Activated naive CD4-positive, alpha-beta T cell treated with anti-CD3 and anti-CD28 coated beads, Interleukin-2, amount 50 U/mL, for 24 hours (primary cell): ENCODE results near the gene HGFAC.
"Not testable (repeated sequence)": the region's sequence is repeated elsewhere in the genome, so short reads cannot be mapped to it uniquely, and the experiment has no call there.

Source experiments
- H3K27ac Mint-ChIP-seq: one replicate; pipeline ENCODE4 v1.8.0; 2021; ENCODE audit warnings: mild to moderate bottlenecking, mixed read lengths
- H3K27me3 Mint-ChIP-seq: one replicate; pipeline ENCODE4 v1.8.0; 2021; ENCODE audit warnings: mixed read lengths
- H3K36me3 Mint-ChIP-seq: one replicate; pipeline ENCODE4 v1.8.0; 2021; ENCODE audit warnings: mixed read lengths
- H3K4me1 Mint-ChIP-seq: one replicate; pipeline ENCODE4 v1.8.0; 2021; ENCODE audit warnings: mixed read lengths
- H3K4me3 Mint-ChIP-seq: one replicate; pipeline ENCODE4 v1.8.0; 2021; ENCODE audit warnings: mild to moderate bottlenecking, mixed read lengths
- H3K9me3 Mint-ChIP-seq: one replicate; pipeline ENCODE4 v1.8.0; 2021; ENCODE audit warnings: mixed read lengths

Gene HGFAC

DNA sequence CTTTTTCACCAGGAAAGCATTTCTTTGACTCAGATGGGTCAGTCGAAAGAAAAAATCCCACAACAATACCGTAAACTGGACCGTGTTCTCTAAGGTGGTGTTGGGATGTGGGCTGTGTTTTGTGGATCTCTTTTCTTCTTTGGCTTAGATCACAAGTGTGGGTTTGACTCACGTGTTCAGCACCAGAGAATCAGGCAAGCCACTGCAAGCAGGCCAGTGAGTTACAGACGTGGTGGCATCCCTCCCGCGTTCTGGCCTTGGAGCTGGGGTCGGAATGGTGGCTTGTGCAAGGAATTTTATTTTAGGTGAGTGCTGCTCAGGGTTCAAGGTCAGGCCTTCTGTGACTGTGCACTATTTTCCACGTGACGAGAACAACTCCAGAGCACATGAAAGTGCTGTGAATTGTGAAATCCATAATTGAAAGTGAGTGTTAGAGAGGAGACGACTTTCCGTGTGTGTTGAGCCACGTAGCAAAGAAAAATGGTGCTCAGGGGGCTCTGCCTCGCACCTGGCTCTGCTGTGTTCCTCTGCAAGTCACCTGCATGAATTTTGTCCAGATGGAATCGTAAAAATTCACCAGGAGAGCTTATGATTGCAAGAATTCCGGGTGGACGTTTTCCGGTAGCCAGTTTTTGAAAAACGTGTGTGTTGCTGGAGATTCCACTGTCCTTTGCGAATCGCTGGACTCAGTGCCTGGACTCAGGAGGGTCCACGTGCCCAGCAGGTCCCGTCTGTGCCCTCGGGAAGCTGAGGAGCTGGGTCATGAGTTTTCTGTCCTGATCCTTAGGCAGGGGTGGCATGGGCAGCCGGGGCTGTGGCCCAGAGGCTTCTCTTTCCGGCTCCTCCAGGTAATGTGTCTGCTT, 33.6 kb upstream of the HGFAC start:
- Mint-ChIP-seq H3K36me3 (peaks cover 3% of the 10 kb centered on the region), H3K27ac (no peak overlapping the region), H3K4me3 (no peak overlapping the region), H3K27me3 (no peaks in the 10 kb centered on the region), H3K4me1 (no peaks in the 10 kb centered on the region), H3K9me3 (no peaks in the 10 kb centered on the region)

DNA sequence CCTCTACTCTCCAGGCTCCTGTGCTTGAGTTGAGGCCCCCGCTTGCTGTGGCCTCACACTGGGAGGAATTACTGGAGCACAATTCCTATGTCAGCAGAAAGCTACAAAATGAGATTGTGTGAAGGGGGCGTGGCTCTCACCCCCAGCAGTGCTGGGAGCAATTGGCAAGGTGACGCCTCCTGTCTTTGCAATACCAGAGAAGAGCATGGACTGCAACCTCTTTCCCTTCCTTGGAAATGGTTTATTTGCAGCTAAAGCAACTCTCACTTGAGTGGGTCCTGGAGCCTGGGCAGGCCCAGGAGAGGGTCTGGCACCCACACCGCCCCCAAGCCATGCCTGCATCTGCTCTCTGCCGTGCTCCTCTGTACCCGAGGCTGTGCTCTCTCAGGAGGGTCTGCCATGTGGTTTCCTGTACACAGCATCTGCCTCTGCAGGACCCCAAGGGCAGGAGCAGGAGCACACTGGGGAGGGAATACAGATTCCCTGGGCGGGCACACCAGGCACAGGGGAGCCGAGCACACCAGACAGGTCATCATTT, 32.9 kb upstream of the HGFAC start:
- Mint-ChIP-seq H3K9me3 (no peaks in the 10 kb centered on the region), H3K36me3 (peaks cover 3% of the 10 kb centered on the region), H3K4me3 (no peak overlapping the region), H3K4me1 (no peaks in the 10 kb centered on the region), H3K27ac (no peak overlapping the region), H3K27me3 (no peaks in the 10 kb centered on the region)

DNA sequence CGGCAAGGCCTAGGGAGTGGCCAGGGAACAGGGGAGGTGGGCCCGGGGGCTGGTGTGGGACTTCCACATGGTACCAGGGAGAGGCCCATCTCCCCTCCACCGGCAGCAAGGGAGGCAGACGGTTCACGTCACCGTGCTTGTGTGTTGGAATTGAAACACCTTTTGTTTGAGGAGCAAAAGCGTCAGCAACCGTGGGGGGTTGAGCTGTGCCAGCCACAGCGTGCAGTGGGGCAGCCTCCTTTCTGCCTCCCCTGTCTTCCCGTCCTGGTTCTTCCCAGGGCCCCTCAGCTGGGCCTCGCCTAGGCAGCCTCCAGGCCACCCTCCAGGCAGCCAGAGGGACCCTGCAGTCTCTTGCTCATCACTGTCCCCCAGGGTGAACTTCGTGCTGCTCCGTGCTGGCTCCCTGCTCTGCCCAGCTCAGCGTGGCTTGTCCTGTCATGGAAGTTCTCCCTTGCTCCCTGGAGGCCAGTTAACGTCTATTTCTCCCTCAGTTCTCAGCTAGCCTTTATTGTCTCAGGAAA, 32.1 kb upstream of the HGFAC start:
- H3K4me3 Mint-ChIP-seq = no peak overlapping the region
- H3K27ac Mint-ChIP-seq = no peak overlapping the region
- no peaks in the 10 kb centered on the region for H3K36me3 Mint-ChIP-seq
- no peaks in the 10 kb centered on the region for H3K9me3 Mint-ChIP-seq
- H3K4me1 Mint-ChIP-seq = no peaks in the 10 kb centered on the region
- H3K27me3 Mint-ChIP-seq = no peaks in the 10 kb centered on the region

DNA sequence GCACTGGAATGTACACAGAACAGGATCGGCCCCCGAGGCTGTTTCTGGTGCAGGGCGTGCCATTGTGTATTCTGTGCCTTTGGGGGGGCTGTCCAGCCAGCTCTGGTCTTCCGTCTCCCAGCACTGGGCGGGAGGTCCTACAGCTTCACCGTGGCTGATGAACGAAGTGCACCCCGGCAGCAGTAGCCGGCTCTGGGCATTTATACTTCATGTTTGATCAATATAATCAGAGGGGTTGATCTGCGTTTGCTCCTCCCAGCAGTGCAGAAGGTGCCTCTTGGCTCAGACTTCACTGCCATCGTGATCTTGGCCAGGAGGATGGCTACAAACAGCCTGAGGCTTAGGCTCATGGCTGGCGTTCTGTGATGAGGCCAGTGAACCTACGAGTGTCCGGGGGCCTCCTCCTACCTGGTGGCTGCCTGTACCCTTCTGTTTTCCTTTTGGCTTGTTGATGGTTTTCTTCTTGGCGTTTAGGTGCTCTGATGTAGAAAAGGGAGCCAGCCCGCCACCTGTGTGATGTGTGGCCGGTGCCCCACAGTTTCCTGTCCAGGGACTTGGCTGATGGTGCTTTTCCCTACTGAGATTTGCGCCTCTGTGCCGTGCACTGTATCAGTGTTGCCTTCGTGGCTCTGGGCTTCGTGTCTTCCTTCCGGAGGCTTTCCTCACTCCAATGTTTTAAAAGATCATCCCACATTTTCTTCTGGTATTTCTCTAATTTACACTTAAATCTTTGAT, 31.2 kb upstream of the HGFAC start:
- H3K4me1 Mint-ChIP-seq = no peaks in the 10 kb centered on the region
- no peak overlapping the region for H3K4me3 Mint-ChIP-seq
- H3K27ac Mint-ChIP-seq = no peak overlapping the region
- no peaks in the 10 kb centered on the region for H3K36me3 Mint-ChIP-seq
- no peaks in the 10 kb centered on the region for H3K27me3 Mint-ChIP-seq
- no peaks in the 10 kb centered on the region for H3K9me3 Mint-ChIP-seq

DNA sequence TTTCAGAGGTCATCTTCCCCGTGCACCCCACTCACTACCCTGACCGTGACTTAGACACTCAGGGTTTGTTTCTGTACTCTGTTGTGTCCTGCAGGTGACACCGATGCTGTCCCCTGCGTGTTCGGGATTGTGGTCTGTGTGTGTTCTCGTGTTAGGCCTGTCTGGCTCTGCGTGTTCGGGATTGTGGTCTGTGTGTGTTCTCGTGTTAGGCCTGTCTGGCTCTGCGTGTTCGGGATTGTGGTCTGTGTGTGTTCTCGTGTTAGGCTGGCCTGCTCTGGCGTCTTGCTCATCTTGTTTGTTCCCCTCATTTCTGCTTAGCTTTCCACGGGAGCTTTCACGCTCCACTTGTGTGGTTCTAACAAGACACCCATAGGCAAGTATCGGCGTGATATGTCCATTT, 30.6 kb upstream of the HGFAC start:
- H3K9me3 Mint-ChIP-seq, H3K4me1 Mint-ChIP-seq, H3K36me3 Mint-ChIP-seq, H3K27ac Mint-ChIP-seq, H3K27me3 Mint-ChIP-seq, H3K4me3 Mint-ChIP-seq: not testable (repeated sequence)

DNA sequence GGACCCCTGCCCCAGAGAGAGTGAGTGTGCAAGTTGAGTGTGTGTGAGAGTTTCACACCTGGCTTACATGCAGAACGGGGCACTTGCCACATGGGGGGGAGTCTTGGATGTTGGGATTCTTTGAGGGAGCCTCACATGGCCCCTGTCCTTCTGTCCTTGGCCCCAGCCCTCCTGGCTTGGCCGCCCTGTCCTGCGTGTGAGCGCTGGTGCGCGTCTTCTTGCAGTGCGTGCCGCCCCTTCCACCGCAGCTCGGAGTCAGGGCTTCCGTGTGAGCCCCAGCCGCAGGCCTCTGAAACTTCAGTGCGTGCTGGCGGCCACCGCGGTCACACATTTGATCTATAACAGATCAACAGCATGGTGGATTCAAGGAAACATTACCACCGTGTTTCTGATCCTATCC, 30.1 kb upstream of the HGFAC start:
- no peaks in the 10 kb centered on the region for H3K36me3 Mint-ChIP-seq
- H3K4me1 Mint-ChIP-seq = no peaks in the 10 kb centered on the region
- H3K4me3 Mint-ChIP-seq = no peak overlapping the region
- no peaks in the 10 kb centered on the region for H3K9me3 Mint-ChIP-seq
- no peak overlapping the region for H3K27ac Mint-ChIP-seq
- H3K27me3 Mint-ChIP-seq = no peaks in the 10 kb centered on the region

DNA sequence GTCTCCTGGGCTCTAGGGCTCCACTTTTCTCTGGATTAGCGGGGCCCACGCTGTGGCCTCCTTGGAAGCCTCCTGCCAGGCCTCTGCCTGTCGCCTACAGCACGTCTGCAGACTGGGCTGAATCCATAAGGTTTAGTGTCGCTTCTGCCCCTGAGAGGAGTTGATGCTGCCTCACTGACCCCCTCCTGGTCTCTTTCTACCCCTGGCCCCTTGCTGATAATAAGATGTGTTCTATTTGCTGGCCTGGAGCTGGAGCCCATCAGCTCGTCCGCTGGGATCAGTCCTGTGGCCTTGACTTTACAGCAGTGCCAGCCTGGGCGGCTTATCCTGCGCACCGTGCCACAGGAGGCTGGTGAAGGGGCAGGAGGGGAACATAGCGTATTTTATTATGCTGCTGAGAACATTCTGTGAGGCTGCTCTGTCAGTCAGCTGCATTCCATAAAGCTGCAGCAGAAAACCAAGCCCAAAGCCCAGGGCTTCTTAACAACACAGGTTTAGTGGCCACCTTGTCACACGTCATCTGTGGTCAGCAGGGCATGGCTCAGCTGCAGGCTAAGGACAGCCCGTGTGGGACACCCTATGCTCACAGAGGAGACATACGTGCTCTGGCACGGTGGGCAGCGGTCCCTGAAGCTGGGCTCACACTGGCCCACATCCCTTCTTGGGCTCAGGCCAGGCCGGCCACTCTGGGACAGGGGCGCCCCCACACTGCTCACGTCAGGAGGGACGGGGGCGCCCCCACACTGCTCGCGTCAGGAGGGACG, 29.3 kb upstream of the HGFAC start:
- Mint-ChIP-seq H3K27me3 (no peaks in the 10 kb centered on the region), H3K4me3 (no peak overlapping the region), H3K9me3 (no peaks in the 10 kb centered on the region), H3K4me1 (no peaks in the 10 kb centered on the region), H3K27ac (no peak overlapping the region), H3K36me3 (no peaks in the 10 kb centered on the region)

DNA sequence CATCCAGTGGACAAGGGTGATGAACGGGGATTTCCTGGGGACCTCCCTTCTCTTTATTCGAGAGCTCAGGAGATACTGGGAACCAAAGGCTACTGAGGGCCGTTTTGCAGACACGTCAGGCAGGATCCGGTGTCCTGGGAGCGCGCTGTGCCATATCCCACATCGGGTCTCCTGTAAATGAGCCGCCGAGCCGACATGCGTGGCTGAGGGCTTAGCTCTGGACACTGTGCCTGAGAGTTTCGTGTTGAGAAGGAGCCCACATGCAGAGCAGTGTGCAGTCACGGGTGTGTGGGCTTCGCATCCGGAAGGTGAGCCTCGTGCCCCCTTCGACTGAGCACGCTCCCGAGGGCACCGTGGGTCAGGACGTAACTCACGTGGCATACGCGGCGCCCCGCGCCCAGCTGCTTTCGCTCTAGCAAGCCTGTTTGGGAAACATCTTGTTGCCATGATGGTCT, 28.5 kb upstream of the HGFAC start:
- no peak overlapping the region for H3K4me3 Mint-ChIP-seq
- H3K4me1 Mint-ChIP-seq = no peaks in the 10 kb centered on the region
- H3K9me3 Mint-ChIP-seq = no peaks in the 10 kb centered on the region
- H3K27me3 Mint-ChIP-seq = no peaks in the 10 kb centered on the region
- no peak overlapping the region for H3K27ac Mint-ChIP-seq
- peaks cover 3% of the 10 kb centered on the region for H3K36me3 Mint-ChIP-seq

DNA sequence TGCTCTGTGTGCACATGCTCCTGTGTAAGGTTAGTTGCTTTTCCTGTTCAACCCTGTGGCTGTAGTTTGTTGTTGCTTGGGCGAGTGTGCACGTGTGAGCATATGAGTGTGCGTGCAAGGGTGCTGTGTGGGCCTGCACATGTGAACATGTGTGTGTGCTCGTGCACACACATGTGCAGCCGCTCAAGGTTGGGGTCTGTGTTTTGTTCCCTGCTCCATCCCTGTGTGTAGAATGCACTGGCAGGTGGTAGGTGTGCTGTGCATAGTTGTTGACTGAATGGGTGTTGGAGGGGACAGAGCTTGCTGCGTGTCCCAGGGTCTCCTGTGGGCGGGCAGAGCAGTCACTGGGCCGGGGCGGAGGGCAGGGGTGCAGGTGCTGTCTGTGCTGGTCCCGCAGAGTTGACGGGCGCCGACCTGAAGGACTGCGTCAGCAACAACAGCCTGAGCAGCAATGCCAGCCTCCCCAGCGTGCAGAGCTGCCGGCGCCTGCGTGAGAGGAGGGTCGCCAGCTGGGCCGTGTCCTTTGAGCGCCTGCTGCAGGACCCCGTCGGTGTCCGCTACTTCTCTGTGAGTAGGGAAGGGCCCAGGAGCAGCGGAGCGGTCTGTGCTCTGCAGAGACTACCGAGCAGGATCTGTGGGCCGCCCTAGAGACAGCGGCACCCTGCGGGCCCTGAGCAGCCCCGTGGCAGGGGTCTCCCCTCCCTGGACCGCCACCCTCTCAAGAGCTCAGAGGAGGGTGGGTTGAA, 27.9 kb upstream of the HGFAC start:
- Mint-ChIP-seq H3K4me1 (no peaks in the 10 kb centered on the region), H3K27ac (no peak overlapping the region), H3K9me3 (no peaks in the 10 kb centered on the region), H3K36me3 (peaks cover 3% of the 10 kb centered on the region), H3K27me3 (no peaks in the 10 kb centered on the region), H3K4me3 (no peak overlapping the region)

DNA sequence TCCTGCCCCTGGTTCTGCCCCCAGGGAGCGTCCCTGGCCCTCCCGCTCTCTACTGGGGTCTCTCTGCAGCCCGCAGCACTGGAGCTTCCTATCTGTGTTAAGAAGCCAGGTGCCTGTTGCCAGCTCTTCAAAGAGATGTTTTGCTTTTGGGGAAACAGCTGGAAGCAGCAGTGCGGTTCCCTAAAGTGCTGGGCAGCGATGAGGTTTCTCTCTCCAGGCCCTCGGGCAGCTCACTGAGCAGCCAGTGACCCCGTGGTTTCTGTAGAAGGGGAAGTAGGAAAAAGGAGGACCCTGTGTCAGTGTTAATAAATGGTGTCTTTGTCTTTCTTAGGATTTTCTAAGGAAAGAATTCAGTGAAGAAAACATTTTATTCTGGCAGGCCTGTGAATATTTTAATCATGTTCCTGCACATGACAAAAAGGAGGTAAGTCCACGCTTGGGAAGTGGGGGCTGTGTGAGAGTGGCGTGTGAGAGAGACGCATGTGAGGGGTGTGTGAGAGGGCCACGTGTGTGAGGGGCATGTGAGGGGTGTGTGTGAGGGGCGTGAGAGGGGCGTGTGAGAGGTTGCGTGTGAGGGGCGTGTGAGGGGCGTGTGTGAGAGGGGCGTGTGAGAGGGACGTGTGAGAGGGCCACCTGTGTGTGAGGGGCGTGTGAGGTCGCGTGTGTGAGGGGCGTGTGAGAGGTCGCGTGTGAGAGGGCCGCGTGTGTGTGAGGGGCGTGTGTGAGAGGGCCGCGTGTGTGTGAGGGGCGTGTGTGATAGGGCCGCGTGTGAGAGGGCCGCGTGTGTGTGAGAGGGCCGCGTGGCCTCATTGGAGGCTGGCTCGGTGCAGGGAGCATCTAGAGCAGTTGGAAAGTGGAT, 27.1 kb upstream of the HGFAC start:
- Mint-ChIP-seq H3K9me3 (no peaks in the 10 kb centered on the region), H3K4me1 (no peaks in the 10 kb centered on the region), H3K4me3 (no peak overlapping the region), H3K27me3 (no peaks in the 10 kb centered on the region), H3K36me3 (peaks cover 3% of the 10 kb centered on the region), H3K27ac (no peak overlapping the region)

DNA sequence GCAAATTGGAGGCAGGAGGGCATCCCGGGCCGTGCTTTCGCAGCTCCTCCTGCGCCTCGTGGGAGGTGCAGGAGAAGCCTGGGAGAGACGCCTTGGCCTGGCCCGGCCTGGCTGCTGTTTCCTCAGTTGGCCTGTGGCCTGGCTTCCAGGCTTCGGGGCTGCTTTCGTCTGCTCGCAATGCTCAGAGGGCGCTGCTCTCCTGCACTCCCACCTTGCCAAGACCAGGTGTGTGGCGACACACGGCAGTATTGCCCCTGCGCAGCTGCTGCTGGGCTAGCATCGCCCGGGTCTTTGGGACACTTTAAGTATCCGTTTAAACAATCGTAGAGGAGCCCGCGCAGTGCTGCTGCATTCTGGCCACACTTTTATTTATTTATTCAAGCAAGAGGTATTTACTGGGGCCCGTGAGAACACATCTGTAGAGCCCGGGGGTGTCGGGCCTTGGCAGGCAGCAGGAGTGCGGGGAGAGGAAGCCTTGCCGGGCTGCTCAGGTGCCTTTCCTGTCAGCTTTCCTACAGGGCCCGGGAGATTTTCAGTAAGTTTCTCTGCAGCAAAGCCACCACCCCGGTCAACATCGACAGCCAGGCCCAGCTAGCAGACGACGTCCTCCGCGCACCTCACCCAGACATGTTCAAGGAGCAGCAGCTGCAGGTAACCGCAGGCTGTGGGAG, 26.2 kb upstream of the HGFAC start:
- peaks cover 3% of the 10 kb centered on the region for H3K36me3 Mint-ChIP-seq
- no peaks in the 10 kb centered on the region for H3K4me1 Mint-ChIP-seq
- no peak overlapping the region for H3K27ac Mint-ChIP-seq
- H3K27me3 Mint-ChIP-seq = no peaks in the 10 kb centered on the region
- H3K9me3 Mint-ChIP-seq = no peaks in the 10 kb centered on the region
- no peak overlapping the region for H3K4me3 Mint-ChIP-seq

DNA sequence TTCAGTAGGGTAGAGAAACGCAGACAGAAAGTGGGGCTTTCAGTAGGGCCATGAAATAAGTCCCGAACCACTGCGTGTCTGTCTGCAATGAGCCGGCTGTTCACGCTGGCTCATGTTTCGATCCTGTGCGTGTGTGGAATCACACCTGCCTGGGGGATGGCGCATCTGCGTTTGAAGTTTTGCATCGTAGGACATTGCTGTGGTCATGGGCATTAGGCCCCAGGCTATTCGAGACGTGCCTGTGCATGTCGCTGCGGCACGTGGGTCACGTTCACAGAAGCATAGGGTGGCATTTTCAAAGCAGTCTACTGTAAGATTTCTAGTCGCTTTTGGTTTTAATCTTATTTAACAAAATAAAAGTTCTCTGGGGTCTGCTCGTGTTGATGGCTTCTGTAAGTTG, 25.5 kb upstream of the HGFAC start:
- peaks cover 3% of the 10 kb centered on the region for H3K36me3 Mint-ChIP-seq
- no peaks in the 10 kb centered on the region for H3K9me3 Mint-ChIP-seq
- no peaks in the 10 kb centered on the region for H3K4me1 Mint-ChIP-seq
- no peaks in the 10 kb centered on the region for H3K27me3 Mint-ChIP-seq
- no peak overlapping the region for H3K27ac Mint-ChIP-seq
- no peak overlapping the region for H3K4me3 Mint-ChIP-seq

DNA sequence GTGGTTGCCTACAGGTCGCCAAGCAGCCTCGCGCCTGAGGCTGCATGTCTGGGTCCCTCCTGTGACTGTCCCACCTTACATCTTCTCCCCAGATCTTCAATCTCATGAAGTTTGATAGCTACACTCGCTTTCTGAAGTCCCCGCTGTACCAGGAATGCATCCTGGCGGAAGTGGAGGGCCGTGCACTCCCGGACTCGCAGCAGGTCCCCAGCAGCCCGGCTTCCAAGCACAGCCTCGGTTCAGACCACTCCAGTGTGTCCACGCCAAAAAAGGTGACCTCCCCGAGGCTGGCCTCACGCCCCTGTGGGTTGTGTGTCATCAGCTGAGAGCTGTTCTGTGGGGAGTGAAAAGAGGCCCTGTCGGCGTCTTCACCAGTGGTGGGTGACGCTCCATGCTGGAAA, 24.9 kb upstream of the HGFAC start:
- H3K27ac Mint-ChIP-seq = no peak overlapping the region
- no peaks in the 10 kb centered on the region for H3K9me3 Mint-ChIP-seq
- no peaks in the 10 kb centered on the region for H3K27me3 Mint-ChIP-seq
- no peaks in the 10 kb centered on the region for H3K4me1 Mint-ChIP-seq
- H3K4me3 Mint-ChIP-seq = no peak overlapping the region
- H3K36me3 Mint-ChIP-seq = peaks cover 3% of the 10 kb centered on the region

DNA sequence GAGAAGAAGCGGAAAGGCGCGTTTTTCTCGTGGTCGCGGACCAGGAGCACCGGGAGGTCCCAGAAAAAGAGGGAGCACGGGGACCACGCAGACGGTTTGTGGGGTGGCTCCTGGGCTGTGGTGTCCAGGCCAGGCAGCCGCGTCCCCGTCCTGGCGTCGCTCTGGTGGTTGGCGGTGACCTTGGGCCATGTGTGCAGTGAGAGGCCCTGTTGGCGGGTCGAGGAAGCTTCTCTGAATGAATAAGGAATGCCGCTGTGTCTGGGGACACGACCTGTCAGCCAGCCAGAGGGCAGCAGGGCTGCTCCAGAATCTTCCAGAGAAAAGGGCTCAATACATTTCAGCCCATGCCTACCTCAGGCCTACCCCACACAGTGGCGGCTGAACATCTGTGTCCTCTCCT, 24.3 kb upstream of the HGFAC start:
- Mint-ChIP-seq H3K4me1 (no peaks in the 10 kb centered on the region), H3K27me3 (no peaks in the 10 kb centered on the region), H3K4me3 (no peak overlapping the region), H3K27ac (no peak overlapping the region), H3K9me3 (no peaks in the 10 kb centered on the region), H3K36me3 (peaks cover 3% of the 10 kb centered on the region)
